Testis (tissue), 3 donors: ENCODE data around the gene IGFBP6. TPM values are rescaled to one million over a fixed set of nuclear protein-coding genes. Genes with fewer than 3 reads are reported as not detected.

ENCODE experiments used
- DNase-seq: peaks from one replicate; pipeline ENCODE4 v3.0.0-alpha.2; 2019
- H3K27ac ChIP-seq, 2 donors: fragments of 200-600 bp; sonication (generic); one replicate each; pipeline ENCODE4 v1.5.1; 2019
- H3K27me3 ChIP-seq: fragments of 200-600 bp; sonication (generic); one replicate; pipeline ENCODE4 v1.5.1; 2019
- H3K36me3 ChIP-seq: fragments of 200-600 bp; sonication (generic); one replicate; pipeline ENCODE4 v1.5.1; 2017; ENCODE audit warnings: low read depth; ENCODE audit errors: missing control alignments
- H3K4me1 ChIP-seq: fragments of 200-600 bp; sonication (generic); one replicate; pipeline ENCODE4 v1.5.1; 2019
- H3K4me3 ChIP-seq, 2 donors: fragments of 200-600 bp; sonication (generic); one replicate each; pipeline ENCODE4 v1.5.1; 2017 to 2019
- H3K9me3 ChIP-seq: fragments of 200-600 bp; sonication (generic); one replicate; pipeline ENCODE4 v1.5.1; 2017
- POLR2A ChIP-seq: fragments of 450-650 bp; IDR thresholded peaks from one replicate; pipeline ENCODE4 v1.6.1; 2017; ENCODE audit warnings: antibody characterized with exemption, mild to moderate bottlenecking, moderate library complexity
- WGBS, 2 donors: methylation state at CpG; one replicate each; pipeline ENCODE4 v1.1.5; 2018; 5-methylcytosine and 5-hydroxymethylcytosine counted together
- intact Hi-C: fragments of 100-400 bp; cut with DNase I; formaldehyde crosslinking; loops from one replicate; pipeline ENCODE4 v1.15.1; 2023; ENCODE audit warnings: low total_unique reads
- polyA plus RNA-seq: library from polyadenylated mRNA; stranded (reverse); fragments of 350-450 nt; fragmentation: Illumina TruSeq; extraction: RNeasy Lipid Tissue Mini Kit (QIAGEN cat#74804); gene quantifications from one replicate; pipeline ENCODE4 v1.2.3, GENCODE V29; 2014; ENCODE audit warnings: low read depth, low replicate concordance; ENCODE audit not compliant: insufficient read depth
- total RNA-seq, 2 donors: library from RNA; depleted of rRNA; stranded (reverse); fragments of >200 nt; gene quantifications; one replicate each; pipeline ENCODE4 v1.2.3, GENCODE V29; 2016
- TF ChIP-seq, protein P1 (sequence below), 3 experiments: fragments of 450-650 bp in 2 of 3; fragments of 200-600 bp in 1 of 3; sonication (generic) in 1 of 3; IDR thresholded peaks; one replicate each; pipeline ENCODE4 v1.5.1; 2016 to 2019; ENCODE audit warnings: antibody characterized with exemption in 3 of 3, mild to moderate bottlenecking in 2 of 3, moderate library complexity in 1 of 3

IGFBP6 gene
- total and polyA plus RNA-seq, 3 donors from 2014 or later, result 121 to 261 (median 185) TPM

DNA sequence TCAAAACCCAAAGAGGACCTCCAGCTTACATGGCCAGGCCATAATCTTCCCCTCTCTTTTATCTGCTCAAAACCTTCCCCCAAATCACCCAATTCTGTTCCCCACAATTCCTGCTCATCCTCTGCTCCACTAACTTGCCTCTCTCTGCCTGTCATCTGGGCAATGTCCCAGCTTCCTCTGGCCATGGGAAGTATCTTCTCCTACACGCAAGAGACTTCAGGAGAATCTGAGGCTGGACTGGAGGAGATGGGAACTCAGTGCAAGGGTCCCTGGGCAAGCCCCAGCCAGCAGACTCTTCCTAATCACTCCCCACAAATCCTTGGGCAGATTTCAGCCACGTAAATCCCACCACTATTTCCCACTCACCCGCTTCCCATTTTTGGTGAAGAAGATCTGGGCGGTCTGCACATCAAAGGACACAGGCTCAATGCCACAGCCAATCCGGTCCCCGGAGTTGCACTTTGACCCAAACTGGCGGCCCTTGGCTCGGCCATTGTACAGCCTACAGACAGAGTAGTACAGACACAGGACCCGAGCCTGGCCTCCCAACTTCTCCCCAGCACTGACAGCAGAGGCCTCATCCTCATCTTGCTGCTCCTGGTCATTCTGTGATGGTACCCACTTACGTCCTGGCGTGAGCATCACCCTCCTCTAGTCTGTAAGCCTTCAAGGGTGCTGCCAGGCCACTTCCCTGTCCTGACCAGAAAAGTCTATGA lies 23.0 kb upstream of the IGFBP6 start:
- TF ChIP-seq, protein P1, sequence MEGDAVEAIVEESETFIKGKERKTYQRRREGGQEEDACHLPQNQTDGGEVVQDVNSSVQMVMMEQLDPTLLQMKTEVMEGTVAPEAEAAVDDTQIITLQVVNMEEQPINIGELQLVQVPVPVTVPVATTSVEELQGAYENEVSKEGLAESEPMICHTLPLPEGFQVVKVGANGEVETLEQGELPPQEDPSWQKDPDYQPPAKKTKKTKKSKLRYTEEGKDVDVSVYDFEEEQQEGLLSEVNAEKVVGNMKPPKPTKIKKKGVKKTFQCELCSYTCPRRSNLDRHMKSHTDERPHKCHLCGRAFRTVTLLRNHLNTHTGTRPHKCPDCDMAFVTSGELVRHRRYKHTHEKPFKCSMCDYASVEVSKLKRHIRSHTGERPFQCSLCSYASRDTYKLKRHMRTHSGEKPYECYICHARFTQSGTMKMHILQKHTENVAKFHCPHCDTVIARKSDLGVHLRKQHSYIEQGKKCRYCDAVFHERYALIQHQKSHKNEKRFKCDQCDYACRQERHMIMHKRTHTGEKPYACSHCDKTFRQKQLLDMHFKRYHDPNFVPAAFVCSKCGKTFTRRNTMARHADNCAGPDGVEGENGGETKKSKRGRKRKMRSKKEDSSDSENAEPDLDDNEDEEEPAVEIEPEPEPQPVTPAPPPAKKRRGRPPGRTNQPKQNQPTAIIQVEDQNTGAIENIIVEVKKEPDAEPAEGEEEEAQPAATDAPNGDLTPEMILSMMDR (IDR thresholded peaks at IDR 0.05), result no peak
- TF ChIP-seq POLR2A, result no peak

DNA sequence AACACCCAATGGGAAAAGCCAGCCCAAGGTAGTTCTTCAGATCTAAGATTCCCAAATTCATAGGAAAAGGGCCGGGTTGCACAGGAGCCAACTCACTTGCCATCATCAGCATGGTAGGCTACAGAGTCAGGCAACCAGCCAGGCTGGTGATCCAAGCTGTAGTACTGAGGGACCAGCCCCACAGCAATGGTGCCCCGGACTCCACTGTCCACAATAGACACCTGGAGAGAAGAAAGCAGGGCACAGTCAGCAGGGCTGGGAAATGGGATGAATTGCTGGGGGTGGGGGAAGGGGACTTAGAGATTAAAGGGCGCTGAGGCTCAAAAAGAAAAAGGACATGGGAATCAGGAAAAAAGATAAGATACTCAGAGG lies 22.5 kb upstream of the IGFBP6 start:
- no peak for DNase-seq
- intact Hi-C loops, result no loop called here
- Histone ChIP-seq H3K9me3 (no peaks in the 10 kb centered on the region), H3K36me3 (no peaks in the 10 kb centered on the region), H3K27ac (peak overlapping the region in 1 of 2 donors; percentile 86), H3K4me1 (peaks cover 40% of the 10 kb centered on the region), H3K27me3 (no peaks in the 10 kb centered on the region), H3K4me3 (no peak overlapping the region)
- WGBS, 2 donors, result 85 to 94% methylated on average over 3 of the region's 3 CpGs
- TF ChIP-seq POLR2A, result no peak
- TF ChIP-seq, protein P1 (IDR thresholded peaks at IDR 0.05), result no peak

More for the DNA sequence above, 23.0 kb upstream of the IGFBP6 start:
- WGBS, 2 donors, result 78 to 88% methylated on average over 8 to 11 of the region's 11 CpGs
- Histone ChIP-seq H3K27me3 (no peaks in the 10 kb centered on the region), H3K27ac (peak overlapping the region in 1 of 2 donors; percentile 86), H3K9me3 (no peaks in the 10 kb centered on the region), H3K4me1 (peaks cover 43% of the 10 kb centered on the region), H3K36me3 (no peaks in the 10 kb centered on the region), H3K4me3 (no peak overlapping the region)
- intact Hi-C loops, result no loop called here
- no peak for DNase-seq

DNA sequence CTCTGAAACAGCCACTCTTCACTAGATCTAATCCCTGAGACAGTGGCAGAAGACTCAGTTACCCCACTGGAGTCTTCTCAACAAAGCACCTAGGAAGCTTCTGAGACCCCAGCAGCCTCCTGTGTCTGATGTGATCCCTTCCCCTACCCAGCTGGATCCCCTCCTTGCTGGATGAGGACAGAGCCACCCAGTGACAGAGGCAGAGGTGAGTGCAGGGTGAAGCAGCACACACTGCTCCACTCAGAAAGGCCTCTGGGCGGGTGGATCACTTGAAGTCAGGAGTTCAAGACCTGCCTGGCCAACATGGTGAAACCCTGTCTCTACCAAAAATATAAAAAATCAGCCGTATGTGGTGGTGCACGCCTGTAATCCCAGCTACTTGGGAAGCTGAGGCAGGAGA lies 21.0 kb upstream of the IGFBP6 start:
- peaks cover 25% of the 10 kb centered on the region for H3K4me1 ChIP-seq
- H3K4me3 ChIP-seq, result no peak overlapping the region
- no peak for TF ChIP-seq POLR2A
- TF ChIP-seq, protein P1 (IDR thresholded peaks at IDR 0.05), result no peak
- H3K27me3 ChIP-seq, result no peaks in the 10 kb centered on the region
- no peaks in the 10 kb centered on the region for H3K9me3 ChIP-seq
- H3K36me3 ChIP-seq, result no peaks in the 10 kb centered on the region
- peak overlapping the region in 1 of 2 donors; percentile 56 for H3K27ac ChIP-seq
- 87 to 96% methylated on average over 3 of the region's 3 CpGs for WGBS, 2 donors
- intact Hi-C loops, result no loop called here
- no peak for DNase-seq

- no peaks in the 10 kb centered on the region for H3K36me3 ChIP-seq
- TF ChIP-seq, protein P1 (IDR thresholded peaks at IDR 0.05), result no peak
- TF ChIP-seq POLR2A, result no peak
- no peaks in the 10 kb centered on the region for H3K9me3 ChIP-seq
- peaks cover 22% of the 10 kb centered on the region for H3K4me1 ChIP-seq
- DNase-seq, result no peak
- H3K27ac ChIP-seq, result no peak overlapping the region
- H3K4me3 ChIP-seq, result no peak overlapping the region
- no peaks in the 10 kb centered on the region for H3K27me3 ChIP-seq
- 95 to 97% methylated on average over 8 of the region's 8 CpGs for WGBS, 2 donors
- intact Hi-C loops, result no loop called here
These were observed 20.4 kb upstream of the IGFBP6 start for GRCh38 chr12:53077030-53077429.
